DMS153 (cell line): ENCODE data around the gene CTXND2.
"Not testable (repeated sequence)": the region's sequence is repeated elsewhere in the genome, so short reads cannot be mapped to it uniquely, and the experiment has no call there.

Experiments
- DNase-seq: peaks from one replicate; lab custom pipeline; 2025; lab: John Stamatoyannopoulos, UW

CTXND2 gene

GRCh38 chr1:150893336-150893913 lies 6.5 kb downstream of the CTXND2 start:
- no peak for DNase-seq

GRCh38 chr1:150895618-150896017 lies 8.7 kb downstream of the CTXND2 start:
- no peak for DNase-seq

DNA sequence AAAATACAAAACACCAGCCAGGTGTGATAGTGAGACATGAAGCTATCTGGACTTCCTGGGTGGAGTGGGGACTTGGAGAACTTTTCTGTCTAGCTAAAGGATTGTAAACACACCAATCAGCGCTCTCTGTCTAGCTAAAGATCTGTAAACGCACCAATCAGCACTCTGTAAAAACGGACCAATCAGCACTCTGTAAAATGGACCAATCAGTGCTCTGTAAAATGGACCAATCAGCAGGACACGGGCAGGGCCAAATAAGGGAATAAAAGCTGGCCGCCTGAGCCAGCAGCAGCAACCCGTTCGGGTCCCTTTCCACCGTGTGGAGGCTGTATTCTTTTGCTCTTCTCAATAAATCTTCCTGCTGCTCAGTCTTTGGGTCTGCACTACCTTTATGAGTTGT lies 12.9 kb downstream of the CTXND2 start:
- DNase-seq: not testable (repeated sequence)

- DNase-seq: no peak
These were observed 15.4 kb downstream of the CTXND2 start for GRCh38 chr1:150902346-150902745.

DNA sequence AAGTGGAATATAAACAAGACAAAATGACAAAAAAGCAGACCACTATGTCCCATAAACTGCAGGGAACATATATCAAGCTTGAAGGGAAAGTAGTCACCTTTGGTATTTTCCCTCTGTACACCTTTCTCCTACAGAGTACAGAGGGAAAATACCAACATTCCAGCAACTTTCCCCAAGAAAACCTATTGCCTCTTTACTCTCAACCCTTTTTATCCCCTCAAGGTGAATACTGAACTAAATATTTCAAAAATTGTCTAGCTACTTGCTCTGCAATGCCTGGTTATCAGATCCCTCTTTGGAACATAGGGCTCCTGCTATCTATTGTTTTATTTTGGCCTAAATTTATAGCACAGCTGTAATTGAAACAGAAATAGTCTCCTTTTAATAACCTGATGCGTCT lies 15.8 kb downstream of the CTXND2 start:
- no peak for DNase-seq

GRCh38 chr1:150905301-150905700 lies 18.4 kb downstream of the CTXND2 start:
- no peak for DNase-seq

GRCh38 chr1:150906329-150906728 lies 19.4 kb downstream of the CTXND2 start:
- DNase-seq: no peak

DNA sequence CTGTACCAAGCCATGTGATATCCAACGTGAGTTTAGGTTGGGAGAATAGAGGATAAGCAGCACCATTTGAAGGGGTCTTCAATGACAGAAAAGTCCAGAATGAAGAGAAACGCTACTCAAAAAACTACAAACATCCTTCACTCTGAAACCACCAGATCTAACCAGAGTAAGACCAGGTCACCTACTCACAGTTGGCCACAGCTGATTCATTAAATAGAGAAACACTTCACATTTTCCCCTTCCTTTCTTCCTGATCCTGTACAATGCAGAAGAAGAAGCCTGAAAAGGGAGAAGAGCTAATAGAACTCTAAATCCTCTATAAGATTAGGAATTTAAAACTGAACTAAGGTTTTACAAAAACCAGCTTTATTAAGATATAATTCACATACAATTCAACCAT lies 19.9 kb downstream of the CTXND2 start:
- DNase-seq: no peak

DNA sequence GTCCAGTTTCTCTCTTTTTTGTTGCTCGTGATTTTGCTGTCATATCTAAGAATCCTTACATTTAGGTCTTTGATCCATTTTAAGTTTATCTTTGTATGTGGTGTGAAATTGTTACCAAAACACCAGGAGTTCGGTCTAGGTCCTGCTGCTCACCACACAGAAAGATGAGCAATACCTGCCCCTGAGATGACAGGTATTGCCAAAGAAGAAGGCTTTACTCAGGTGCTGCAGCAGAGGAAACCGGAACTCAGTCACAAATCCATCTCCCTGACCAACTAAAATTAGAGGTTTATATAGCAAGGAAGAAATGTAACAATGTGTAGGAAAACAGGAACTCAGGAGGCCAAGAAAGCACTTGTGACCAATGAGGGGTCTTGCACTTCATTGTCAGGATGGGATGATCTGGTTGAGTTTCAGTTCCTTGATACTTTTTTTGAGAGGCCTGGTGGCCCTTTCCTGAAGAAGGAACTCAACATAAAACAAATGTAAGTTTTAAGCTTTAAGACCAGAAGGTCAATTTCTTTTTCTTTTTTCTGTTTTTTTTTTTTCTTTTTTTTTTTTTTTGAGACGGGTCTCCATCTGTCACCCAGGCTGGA lies 22.7 kb downstream of the CTXND2 start:
- no peak for DNase-seq

DNA sequence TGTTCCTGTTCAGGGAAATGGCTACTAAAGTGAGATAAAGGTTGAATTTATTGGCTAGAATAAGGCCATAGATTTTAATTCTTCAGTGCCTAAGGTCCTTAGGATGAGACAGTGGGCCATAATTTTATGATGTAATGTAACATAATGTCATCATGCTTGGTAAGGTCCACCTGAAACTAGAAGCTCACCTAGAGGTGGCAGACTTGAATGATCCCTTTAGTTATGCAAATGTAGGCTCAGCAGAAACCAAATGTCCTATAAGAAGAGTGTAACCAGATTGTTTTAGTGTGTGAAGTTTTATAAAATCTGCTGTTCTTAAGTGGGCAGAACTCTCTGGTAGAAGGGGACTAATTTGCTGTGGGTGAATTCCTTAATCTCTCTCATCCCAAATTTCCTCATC lies 25.7 kb downstream of the CTXND2 start:
- DNase-seq: no peak

DNA sequence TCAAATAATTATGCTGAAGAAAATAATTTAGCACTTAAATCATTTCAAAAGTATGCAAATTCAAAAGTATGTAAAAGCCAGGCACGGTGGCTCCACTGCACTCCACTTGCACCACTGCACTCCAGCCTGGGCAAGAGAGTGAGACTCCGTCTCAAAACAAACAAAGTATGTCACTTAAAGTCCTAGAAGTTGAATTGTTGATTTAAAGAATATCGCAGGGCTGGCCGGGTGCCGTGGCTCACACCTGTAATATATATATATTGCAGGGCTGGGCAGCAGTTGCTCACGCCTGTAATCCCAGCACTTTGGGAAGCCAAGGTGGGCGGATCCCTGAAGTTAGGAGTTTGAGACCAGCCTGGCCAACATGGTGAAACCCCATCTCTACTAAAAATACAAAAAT lies 30.5 kb downstream of the CTXND2 start:
- DNase-seq: no peak

DNA sequence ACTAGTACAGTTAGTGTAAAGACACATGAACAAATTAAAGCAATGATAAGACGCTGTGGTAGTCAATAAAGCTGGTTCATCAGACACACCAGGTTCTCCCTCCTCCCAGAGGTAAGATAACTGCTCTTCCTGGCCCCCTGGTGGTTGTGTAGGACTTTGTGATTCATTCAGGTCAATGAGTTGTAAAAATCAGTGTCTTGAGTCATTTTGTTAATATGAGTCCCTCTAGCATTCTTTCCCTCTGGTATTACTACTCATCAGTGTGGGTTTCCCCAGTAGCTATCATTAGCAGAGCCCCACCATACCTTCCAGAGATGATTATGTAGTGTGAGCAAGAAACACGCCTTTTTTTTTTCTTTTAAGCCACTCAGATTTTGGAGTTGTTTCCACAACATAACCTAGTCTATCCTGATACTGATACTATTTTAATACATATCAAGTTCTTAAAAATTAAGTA lies 35.6 kb downstream of the CTXND2 start:
- peak; percentile 77 for DNase-seq

DNA sequence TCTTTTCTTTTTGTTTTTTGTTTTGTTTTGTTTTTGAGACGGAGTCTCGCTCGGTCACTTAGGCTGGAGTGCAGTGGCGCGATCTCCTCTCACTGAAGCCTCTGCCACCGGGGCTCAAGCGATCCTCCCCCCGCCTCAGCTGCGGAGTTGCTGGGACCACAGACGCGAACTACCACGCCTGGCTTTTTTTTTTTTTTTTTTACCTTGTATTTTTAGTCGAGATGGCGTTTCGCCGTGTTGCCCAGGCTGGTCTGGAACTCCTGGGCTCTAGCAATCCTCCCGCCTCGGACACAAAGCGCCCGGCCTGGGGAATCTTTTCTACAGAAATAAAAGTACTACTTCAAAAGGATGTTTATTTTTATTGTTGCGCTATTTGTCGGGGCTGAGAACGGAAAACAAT lies 38.1 kb downstream of the CTXND2 start:
- no peak for DNase-seq

DNA sequence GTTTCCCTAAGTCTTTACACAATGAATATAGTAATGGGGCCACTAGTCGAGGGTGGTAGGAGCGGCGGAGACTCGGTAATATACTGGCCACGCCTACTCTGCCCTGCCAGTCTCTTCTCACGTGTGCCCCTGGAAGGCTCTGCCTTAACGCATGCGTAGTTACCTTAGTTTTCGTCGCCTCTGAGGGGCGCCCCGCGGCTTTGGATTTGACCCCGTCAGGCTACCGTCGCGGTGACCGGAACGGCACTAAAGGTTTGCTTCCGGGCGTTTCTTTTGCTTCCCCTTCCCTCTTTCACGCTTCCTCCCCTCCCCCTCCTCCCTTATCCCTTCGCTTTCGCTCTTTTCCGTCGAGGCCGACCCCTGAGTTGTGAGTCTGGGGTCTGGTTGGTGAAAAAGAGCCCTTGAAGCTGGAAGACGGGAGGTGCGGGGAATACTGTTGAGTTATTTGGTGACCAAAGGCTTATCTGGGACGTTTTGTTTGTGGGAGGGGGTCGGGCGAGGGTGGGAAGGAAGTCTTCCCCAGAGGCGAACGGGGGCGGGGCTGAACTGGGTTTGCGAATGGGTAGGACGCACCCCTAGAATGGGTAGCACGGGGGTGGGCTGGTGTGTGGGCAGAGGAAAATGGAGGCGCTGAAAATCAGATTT lies 39.3 kb downstream of the CTXND2 start, which contains the start of gene SETDB1:
TSS of gene SETDB1 (plus strand) at position 267 of the 645 bp plus-strand sequence. CDS start 1,352 bp downstream, outside the sequence.
- peak; percentile 98 for DNase-seq

DNA sequence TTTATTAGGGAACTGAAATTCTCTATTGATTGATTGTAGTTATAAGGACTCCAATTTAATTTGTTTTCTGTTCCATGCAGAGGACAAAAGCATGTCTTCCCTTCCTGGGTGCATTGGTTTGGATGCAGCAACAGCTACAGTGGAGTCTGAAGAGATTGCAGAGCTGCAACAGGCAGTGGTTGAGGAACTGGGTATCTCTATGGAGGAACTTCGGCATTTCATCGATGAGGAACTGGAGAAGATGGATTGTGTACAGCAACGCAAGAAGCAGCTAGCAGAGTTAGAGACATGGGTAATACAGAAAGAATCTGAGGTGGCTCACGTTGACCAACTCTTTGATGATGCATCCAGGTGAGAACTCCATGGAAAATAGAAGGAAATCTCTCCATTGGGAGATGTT lies 40.7 kb downstream of the CTXND2 start:
- DNase-seq: no peak

GRCh38 chr1:150928286-150928685 lies 41.4 kb downstream of the CTXND2 start:
- DNase-seq: no peak

GRCh38 chr1:150928775-150929174 lies 41.8 kb downstream of the CTXND2 start:
- DNase-seq: not testable (repeated sequence)

DNA sequence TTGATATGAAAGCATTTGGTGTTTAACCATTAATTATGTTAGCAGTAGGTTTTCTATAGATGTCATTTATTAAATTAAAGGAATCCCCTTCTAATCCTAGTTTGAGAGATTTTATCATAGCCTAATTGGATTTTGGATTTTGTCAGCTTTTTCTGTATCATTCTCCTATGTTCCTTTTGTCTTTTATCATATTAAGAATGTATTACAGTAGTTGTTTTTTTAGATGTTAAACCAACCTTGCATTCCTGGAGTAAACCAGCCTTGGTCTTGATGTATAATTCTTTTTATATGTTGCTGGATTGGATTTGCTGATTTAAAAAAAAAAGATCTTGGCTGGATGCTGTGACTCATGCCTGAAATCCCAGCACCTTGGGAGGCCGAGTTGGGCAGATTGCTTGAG lies 44.8 kb downstream of the CTXND2 start:
- DNase-seq: no peak

- DNase-seq: no peak
These were observed 57.9 kb downstream of the CTXND2 start for GRCh38 chr1:150944856-150945255.

GRCh38 chr1:150954708-150955107 lies 67.8 kb downstream of the CTXND2 start:
- no peak for DNase-seq

GRCh38 chr1:150955280-150955679 lies 68.3 kb downstream of the CTXND2 start:
- DNase-seq: no peak

GRCh38 chr1:150957666-150958065 lies 70.7 kb downstream of the CTXND2 start:
- no peak for DNase-seq

DNA sequence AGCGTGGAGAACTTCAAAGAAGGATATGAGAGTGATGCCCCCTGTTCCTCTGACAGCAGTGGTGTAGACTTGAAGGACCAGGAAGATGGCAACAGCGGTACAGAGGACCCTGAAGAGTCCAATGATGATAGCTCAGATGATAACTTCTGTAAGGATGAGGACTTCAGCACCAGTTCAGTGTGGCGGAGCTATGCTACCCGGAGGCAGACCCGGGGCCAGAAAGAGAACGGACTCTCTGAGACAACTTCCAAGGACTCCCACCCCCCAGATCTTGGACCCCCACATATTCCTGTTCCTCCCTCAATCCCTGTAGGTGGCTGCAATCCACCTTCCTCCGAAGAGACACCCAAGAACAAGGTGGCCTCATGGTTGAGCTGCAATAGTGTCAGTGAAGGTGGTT lies 73.7 kb downstream of the CTXND2 start:
- no peak for DNase-seq

DNA sequence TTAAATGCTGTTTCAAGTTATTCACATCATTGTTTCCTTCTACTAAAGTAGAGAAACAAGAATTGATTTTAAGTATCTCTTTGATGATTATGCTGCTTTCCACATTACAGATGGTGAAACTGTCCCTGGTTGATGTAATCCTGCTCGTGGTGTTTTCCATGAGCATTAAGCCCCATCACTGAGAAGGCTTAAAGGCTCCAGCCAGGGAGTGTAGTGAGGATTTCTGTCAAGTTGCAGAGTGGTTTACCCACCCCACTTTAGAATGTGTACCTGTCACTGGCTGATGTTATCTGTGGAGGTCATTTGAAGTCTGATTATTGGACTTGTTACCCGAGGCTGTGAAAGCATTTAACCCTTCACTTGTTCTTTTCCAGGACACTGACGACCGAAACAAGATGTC lies 74.8 kb downstream of the CTXND2 start:
- no peak for DNase-seq
